ENCODE measurements around the gene ANP32E.
"Not testable (repeated sequence)": the region's sequence is repeated elsewhere in the genome, so short reads cannot be mapped to it uniquely, and the experiment has no call there.

The ANP32E gene

GRCh38 chr1:150196417-150196816 is 39.5 kb downstream of the ANP32E start:
- H3K27me3 ChIP-seq (replicated peaks), result no peaks in the 10 kb centered on the region
- no peak for TF ChIP-seq CTCF (IDR thresholded peaks at IDR 0.05; ENCODE audit: low read depth, low read length, missing control alignments)
- H3K36me3 ChIP-seq (replicated peaks), result no peaks in the 10 kb centered on the region
- H3K4me3 ChIP-seq (ENCODE audit: low read depth, low read length), result no peak overlapping the region
- no peak for DNase-seq
- in situ Hi-C loops (cut with HindIII; ENCODE audit: low pct_ligation_motif_present, low sequenced_read_pairs), result loop anchor here (25.0 kb wide), 1 partner anchor 109 kb away; no protein-coding TSS in a partner anchor
- H3K27ac ChIP-seq, result no peak overlapping the region

GRCh38 chr1:150194381-150195031 is 41.4 kb downstream of the ANP32E start:
- no peak overlapping the region for H3K4me3 ChIP-seq (ENCODE audit: low read depth, low read length)
- no peaks in the 10 kb centered on the region for H3K36me3 ChIP-seq (replicated peaks)
- in situ Hi-C loops (cut with HindIII; ENCODE audit: low pct_ligation_motif_present, low sequenced_read_pairs), result loop anchor here (25.0 kb wide), 1 partner anchor 107 kb away; no protein-coding TSS in a partner anchor
- peak overlapping the region; percentile 95 for H3K27ac ChIP-seq
- DNase-seq, result peak; percentile 93
- H3K27me3 ChIP-seq (replicated peaks), result no peaks in the 10 kb centered on the region
- TF ChIP-seq CTCF (IDR thresholded peaks at IDR 0.05; ENCODE audit: low read depth, low read length, missing control alignments), result no peak

- Histone ChIP-seq H3K4me3 (ENCODE audit: low read depth, low read length) (no peak overlapping the region), H3K27ac (peak overlapping the region; percentile 61), H3K36me3 (replicated peaks) (no peaks in the 10 kb centered on the region), H3K27me3 (replicated peaks) (no peaks in the 10 kb centered on the region)
- TF ChIP-seq CTCF (IDR thresholded peaks at IDR 0.05; ENCODE audit: low read depth, low read length, missing control alignments), result no peak
- peak; percentile 88 for DNase-seq
- in situ Hi-C loops (cut with HindIII; ENCODE audit: low pct_ligation_motif_present, low sequenced_read_pairs), result loop anchor here (25.0 kb wide), 1 partner anchor 105 kb away; no protein-coding TSS in a partner anchor
These were observed 43.9 kb downstream of the ANP32E start for GRCh38 chr1:150192012-150192411.

- H3K4me3 ChIP-seq (ENCODE audit: low read depth, low read length), result no peak overlapping the region
- no peaks in the 10 kb centered on the region for H3K27me3 ChIP-seq (replicated peaks)
- H3K36me3 ChIP-seq (replicated peaks), result no peaks in the 10 kb centered on the region
- H3K27ac ChIP-seq, result no peak overlapping the region
- DNase-seq, result no peak
- in situ Hi-C loops (cut with HindIII; ENCODE audit: low pct_ligation_motif_present, low sequenced_read_pairs), result loop anchor here (25.0 kb wide), 1 partner anchor 100 kb away; no protein-coding TSS in a partner anchor
- no peak for TF ChIP-seq CTCF (IDR thresholded peaks at IDR 0.05; ENCODE audit: low read depth, low read length, missing control alignments)
These were observed 48.4 kb downstream of the ANP32E start for GRCh38 chr1:150187560-150187931.

- Histone ChIP-seq H3K27ac (peak overlapping the region; percentile 90), H3K4me3 (ENCODE audit: low read depth, low read length) (peak overlapping the region; percentile 30), H3K27me3 (replicated peaks) (no peaks in the 10 kb centered on the region), H3K36me3 (replicated peaks) (no peaks in the 10 kb centered on the region)
- DNase-seq, result peak; percentile 74
- TF ChIP-seq CTCF (IDR thresholded peaks at IDR 0.05; ENCODE audit: low read depth, low read length, missing control alignments), result peak; percentile 45
- in situ Hi-C loops (cut with HindIII; ENCODE audit: low pct_ligation_motif_present, low sequenced_read_pairs), result loop anchor here (25.0 kb wide), 1 partner anchor 100 kb away; no protein-coding TSS in a partner anchor
These were observed 48.9 kb downstream of the ANP32E start for GRCh38 chr1:150186789-150187559.

GRCh38 chr1:150186438-150186788 is 49.5 kb downstream of the ANP32E start:
- DNase-seq; H3K36me3 ChIP-seq (replicated peaks); H3K4me3 ChIP-seq (ENCODE audit: low read depth, low read length); H3K27me3 ChIP-seq (replicated peaks): not testable (repeated sequence)
- peak overlapping the region; percentile 90 for H3K27ac ChIP-seq
- in situ Hi-C loops (cut with HindIII; ENCODE audit: low pct_ligation_motif_present, low sequenced_read_pairs), result loop anchor here (25.0 kb wide), 1 partner anchor 99 kb away; no protein-coding TSS in a partner anchor
